Loucy (cell line): Measurements from ENCODE around the gene NPPA.

Experiments used
- H2AFZ ChIP-seq: fragments of 200-600 bp; sonication (generic); 2 replicates; pipeline ENCODE4 v1.6.0; 2016; ENCODE audit warnings: antibody characterized with exemption, mild to moderate bottlenecking, low read length, moderate library complexity
- H3F3A ChIP-seq: fragments of 200-600 bp; 2 replicates; pipeline ENCODE4 v1.6.0; 2016; ENCODE audit warnings: antibody characterized with exemption, low read depth, mild to moderate bottlenecking
- H3K27me3 ChIP-seq: fragments of 200-600 bp; sonication (generic); 2 replicates; pipeline ENCODE4 v1.6.1; 2014; ENCODE audit warnings: low read length, mild to moderate bottlenecking; ENCODE audit not compliant: insufficient read depth, poor library complexity, severe bottlenecking
- H3K36me3 ChIP-seq: fragments of 200-600 bp; sonication (generic); 2 replicates; pipeline ENCODE4 v1.6.1; 2016; ENCODE audit warnings: low read length; ENCODE audit not compliant: insufficient read depth
- H3K4me1 ChIP-seq: fragments of 200-600 bp; sonication (generic); 2 replicates; pipeline ENCODE4 v1.5.1; 2014; ENCODE audit warnings: low read length, mild to moderate bottlenecking; ENCODE audit not compliant: insufficient read depth, poor library complexity, severe bottlenecking
- H3K4me2 ChIP-seq: fragments of 200-600 bp; sonication (generic); 2 replicates; pipeline ENCODE4 v1.6.0; 2014; ENCODE audit warnings: antibody characterized with exemption, low read length, low read depth, mild to moderate bottlenecking; ENCODE audit not compliant: poor library complexity, severe bottlenecking
- H3K4me3 ChIP-seq: fragments of 200-600 bp; sonication (generic); 2 replicates; pipeline ENCODE4 v1.5.1; 2014; ENCODE audit warnings: low read length, mild to moderate bottlenecking, mixed read lengths; ENCODE audit not compliant: poor library complexity, severe bottlenecking
- H3K79me2 ChIP-seq: fragments of 200-600 bp; sonication (generic); 2 replicates; pipeline ENCODE4 v1.6.1; 2014; ENCODE audit warnings: low read length; ENCODE audit not compliant: insufficient read depth
- H3K9ac ChIP-seq: fragments of 200-600 bp; sonication (generic); 2 replicates; pipeline ENCODE4 v1.6.0; 2014; ENCODE audit warnings: mild to moderate bottlenecking, low read depth, low read length, moderate library complexity; ENCODE audit not compliant: poor library complexity, severe bottlenecking
- H3K9me2 ChIP-seq: fragments of 200-600 bp; sonication (generic); replicated peaks from 2 replicates; pipeline ENCODE4 v1.6.1; 2016; ENCODE audit warnings: low read depth, low read length, mixed read lengths
- H3K9me3 ChIP-seq: fragments of 200-600 bp; sonication (generic); 2 replicates; pipeline ENCODE4 v1.6.1; 2014; ENCODE audit warnings: mild to moderate bottlenecking, antibody characterized with exemption, low read length, low read depth; ENCODE audit not compliant: insufficient read depth
- H4K20me1 ChIP-seq: fragments of 200-600 bp; sonication (generic); 2 replicates; pipeline ENCODE4 v1.6.0; 2014; ENCODE audit warnings: antibody characterized with exemption, low read length, mild to moderate bottlenecking; ENCODE audit not compliant: insufficient read depth, poor library complexity, severe bottlenecking
- EZH2phosphoT487 ChIP-seq: fragments of 200-600 bp; IDR thresholded peaks from 2 replicates; pipeline ENCODE4 v1.6.1; 2018; ENCODE audit warnings: antibody characterized with exemption, mild to moderate bottlenecking, moderate library complexity, borderline replicate concordance
- TF ChIP-seq, protein P1 (sequence below): fragments of 200-600 bp; sonication (generic); conservative IDR thresholded peaks from 2 replicates; pipeline ENCODE4 v1.5.1; 2014; ENCODE audit warnings: mild to moderate bottlenecking, antibody characterized with exemption, low read length

Gene NPPA

DNA sequence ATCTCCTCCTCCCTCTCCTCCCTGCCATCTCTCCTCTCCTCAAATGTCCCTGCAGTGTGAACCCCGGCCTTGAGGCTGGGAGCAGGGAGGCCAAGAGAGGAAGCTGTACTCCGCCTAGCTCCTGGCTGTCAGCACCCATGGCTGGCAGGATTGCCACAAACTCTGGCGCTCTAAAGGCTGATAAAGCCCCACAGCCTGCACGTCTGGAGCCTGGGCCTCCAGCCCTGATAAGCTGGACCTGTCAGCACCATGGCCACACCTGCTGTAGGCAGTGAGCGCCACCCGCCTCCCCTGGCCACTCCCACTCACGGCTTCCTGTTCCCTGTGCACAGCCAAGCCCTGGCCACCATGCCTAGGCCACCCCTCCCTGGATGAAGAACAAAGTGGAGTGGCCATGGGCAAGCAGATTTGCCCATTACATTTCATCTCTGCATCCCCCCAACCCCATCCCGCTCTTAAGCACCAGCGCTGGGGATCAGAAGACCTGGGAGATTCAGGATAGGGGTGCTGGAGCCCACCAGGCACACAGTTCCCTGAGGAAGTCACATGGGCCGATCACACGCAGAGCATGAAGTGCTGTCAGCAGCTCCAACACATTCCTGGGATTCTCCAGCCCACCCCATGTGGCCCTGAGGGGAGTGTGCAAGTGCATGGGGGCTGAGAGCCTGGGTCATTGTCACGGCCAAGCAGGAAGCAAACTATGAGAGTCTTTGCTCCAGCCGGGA is 35.4 kb upstream of the NPPA start:
- Histone ChIP-seq H4K20me1 (no peaks in the 10 kb centered on the region), H3K36me3 (no peaks in the 10 kb centered on the region), H3K4me1 (no peaks in the 10 kb centered on the region), H3K9me3 (no peaks in the 10 kb centered on the region), H2AFZ (peak overlapping the region; percentile 42; the same call in 1 of the 2 replicates), H3K27me3 (no peaks in the 10 kb centered on the region), H3K79me2 (no peaks in the 10 kb centered on the region), H3K4me3 (no peak overlapping the region), H3F3A (no peaks in the 10 kb centered on the region), H3K9me2 (no peaks in the 10 kb centered on the region), H3K9ac (no peak overlapping the region), H3K4me2 (no peak overlapping the region)
- TF ChIP-seq EZH2phosphoT487, result no peak
- TF ChIP-seq, protein P1, sequence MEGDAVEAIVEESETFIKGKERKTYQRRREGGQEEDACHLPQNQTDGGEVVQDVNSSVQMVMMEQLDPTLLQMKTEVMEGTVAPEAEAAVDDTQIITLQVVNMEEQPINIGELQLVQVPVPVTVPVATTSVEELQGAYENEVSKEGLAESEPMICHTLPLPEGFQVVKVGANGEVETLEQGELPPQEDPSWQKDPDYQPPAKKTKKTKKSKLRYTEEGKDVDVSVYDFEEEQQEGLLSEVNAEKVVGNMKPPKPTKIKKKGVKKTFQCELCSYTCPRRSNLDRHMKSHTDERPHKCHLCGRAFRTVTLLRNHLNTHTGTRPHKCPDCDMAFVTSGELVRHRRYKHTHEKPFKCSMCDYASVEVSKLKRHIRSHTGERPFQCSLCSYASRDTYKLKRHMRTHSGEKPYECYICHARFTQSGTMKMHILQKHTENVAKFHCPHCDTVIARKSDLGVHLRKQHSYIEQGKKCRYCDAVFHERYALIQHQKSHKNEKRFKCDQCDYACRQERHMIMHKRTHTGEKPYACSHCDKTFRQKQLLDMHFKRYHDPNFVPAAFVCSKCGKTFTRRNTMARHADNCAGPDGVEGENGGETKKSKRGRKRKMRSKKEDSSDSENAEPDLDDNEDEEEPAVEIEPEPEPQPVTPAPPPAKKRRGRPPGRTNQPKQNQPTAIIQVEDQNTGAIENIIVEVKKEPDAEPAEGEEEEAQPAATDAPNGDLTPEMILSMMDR, result no peak

DNA sequence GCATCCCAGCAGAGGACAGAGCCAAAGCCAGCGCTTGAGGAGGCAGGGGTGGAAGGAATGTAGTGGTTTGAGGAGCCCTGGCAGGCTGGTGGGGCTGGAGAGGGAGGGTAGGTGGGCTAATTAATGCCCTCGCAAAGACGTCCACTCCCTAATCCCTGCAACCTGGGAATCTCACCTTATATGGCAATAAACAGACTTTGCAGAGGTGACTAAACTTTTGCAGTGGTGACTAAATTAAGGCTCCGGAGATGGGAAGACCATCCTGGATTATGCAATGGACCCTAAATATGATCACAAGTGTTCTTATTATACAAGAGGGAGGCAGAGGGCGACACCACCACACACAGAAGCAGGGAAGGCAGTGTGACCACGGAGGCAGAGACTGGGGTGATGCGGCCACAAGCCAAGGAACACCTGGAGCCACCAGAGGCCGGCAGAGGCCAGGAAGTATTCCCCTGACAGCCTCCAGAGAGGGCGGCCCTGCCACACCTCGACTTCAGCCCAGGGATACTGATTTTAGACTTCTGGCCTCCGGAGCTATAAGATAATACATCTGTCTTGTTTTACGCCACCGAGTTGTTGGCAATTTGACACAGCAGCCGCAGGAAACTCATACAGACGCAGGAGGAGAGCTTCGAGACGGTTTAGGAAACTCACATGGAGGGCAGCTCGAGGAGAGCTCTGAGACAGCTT is 34.3 kb upstream of the NPPA start:
- H3K4me2 ChIP-seq, result no peak overlapping the region
- H4K20me1 ChIP-seq, result no peaks in the 10 kb centered on the region
- TF ChIP-seq EZH2phosphoT487, result no peak
- TF ChIP-seq, protein P1, result no peak
- no peak overlapping the region for H3K4me3 ChIP-seq
- H3K4me1 ChIP-seq, result no peaks in the 10 kb centered on the region
- H3K9ac ChIP-seq, result no peak overlapping the region
- no peaks in the 10 kb centered on the region for H3F3A ChIP-seq
- no peaks in the 10 kb centered on the region for H3K9me2 ChIP-seq
- no peaks in the 10 kb centered on the region for H3K27me3 ChIP-seq
- H3K36me3 ChIP-seq, result no peaks in the 10 kb centered on the region
- no peaks in the 10 kb centered on the region for H3K79me2 ChIP-seq
- H2AFZ ChIP-seq, result no peak overlapping the region
- H3K9me3 ChIP-seq, result no peaks in the 10 kb centered on the region

DNA sequence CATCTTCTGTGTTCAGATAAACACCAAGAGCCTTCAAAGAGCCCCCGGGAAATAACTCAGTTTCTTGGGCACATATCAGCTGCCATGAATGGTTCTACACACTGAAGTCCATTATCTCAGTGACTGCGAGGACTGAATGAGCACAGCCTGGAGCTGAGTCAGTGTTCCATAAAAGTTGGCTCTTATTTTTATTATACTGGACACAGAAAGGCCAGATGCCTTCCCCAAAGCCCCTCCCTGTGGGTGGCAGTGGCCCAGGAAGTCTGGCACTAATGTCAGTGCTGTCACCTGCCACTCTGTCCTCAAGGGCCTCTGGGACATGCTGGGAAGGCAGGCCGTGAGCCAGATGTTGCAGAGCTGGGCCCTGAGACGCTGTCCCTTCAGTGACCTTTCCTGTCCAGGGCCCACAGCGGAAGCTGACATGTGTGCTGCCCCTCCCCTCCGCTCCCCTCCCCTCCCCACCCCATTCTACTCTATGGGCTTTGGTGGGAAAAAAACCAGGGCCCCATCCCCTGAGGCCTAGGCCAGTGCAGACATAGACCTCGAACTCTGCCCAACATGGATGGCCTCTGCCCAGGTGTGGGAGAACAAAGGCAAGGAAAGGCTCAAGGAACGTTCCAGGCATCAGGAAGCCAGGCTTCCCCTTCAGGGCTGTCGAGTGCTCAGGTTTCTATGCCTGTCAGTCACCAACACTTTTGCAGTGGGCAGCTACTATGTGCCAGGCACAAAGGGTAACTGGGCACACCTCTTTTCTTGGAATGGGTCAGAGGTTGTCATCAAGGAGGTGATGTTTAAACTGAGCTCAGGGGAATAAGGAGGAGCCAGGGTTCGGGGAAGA is 33.5 kb upstream of the NPPA start:
- Histone ChIP-seq H2AFZ (no peak overlapping the region), H3K27me3 (no peaks in the 10 kb centered on the region), H3K4me2 (no peak overlapping the region), H3F3A (no peaks in the 10 kb centered on the region), H3K9ac (no peak overlapping the region), H4K20me1 (no peaks in the 10 kb centered on the region), H3K36me3 (no peaks in the 10 kb centered on the region), H3K9me2 (no peaks in the 10 kb centered on the region), H3K9me3 (no peaks in the 10 kb centered on the region), H3K79me2 (no peaks in the 10 kb centered on the region), H3K4me1 (no peaks in the 10 kb centered on the region), H3K4me3 (no peak overlapping the region)
- TF ChIP-seq, protein P1, result no peak
- no peak for TF ChIP-seq EZH2phosphoT487
